ENCODE results near the gene SLC4A4. TPM values are rescaled to one million over a fixed set of nuclear protein-coding genes. Genes with fewer than 3 reads are reported as not detected.

The SLC4A4 gene
- total RNA-seq, 1 experiment from 2014 or later: 0.72 TPM

GRCh38 chr4:71533121-71533520, 194.3 kb downstream of the SLC4A4 start:
- no peak for DNase-seq (ENCODE audit: low read depth)

GRCh38 chr4:71537551-71538065, 198.8 kb downstream of the SLC4A4 start:
- no peak for DNase-seq (ENCODE audit: low read depth)

GRCh38 chr4:71538528-71538927, 199.7 kb downstream of the SLC4A4 start:
- DNase-seq (ENCODE audit: low read depth): no peak

GRCh38 chr4:71540749-71541269, 202.0 kb downstream of the SLC4A4 start:
- DNase-seq (ENCODE audit: low read depth): no peak

- no peak for DNase-seq (ENCODE audit: low read depth)
These were observed 202.7 kb downstream of the SLC4A4 start for GRCh38 chr4:71541541-71541940.

GRCh38 chr4:71545168-71545567, 206.3 kb downstream of the SLC4A4 start:
- no peak for DNase-seq (ENCODE audit: low read depth)

GRCh38 chr4:71549516-71550160, 210.8 kb downstream of the SLC4A4 start:
- DNase-seq (ENCODE audit: low read depth): no peak

- DNase-seq (ENCODE audit: low read depth): peak; percentile 11
These were observed 211.7 kb downstream of the SLC4A4 start for GRCh38 chr4:71550220-71551165.

GRCh38 chr4:71553605-71554004, 214.8 kb downstream of the SLC4A4 start:
- DNase-seq (ENCODE audit: low read depth): peak; percentile 22

- DNase-seq (ENCODE audit: low read depth): no peak
These were observed 215.2 kb downstream of the SLC4A4 start for GRCh38 chr4:71554025-71554424.

- no peak for DNase-seq (ENCODE audit: low read depth)
These were observed 219.4 kb downstream of the SLC4A4 start for GRCh38 chr4:71558248-71558647.

GRCh38 chr4:71559957-71560571, 221.2 kb downstream of the SLC4A4 start:
- DNase-seq (ENCODE audit: low read depth): peak; percentile 59

- no peak for DNase-seq (ENCODE audit: low read depth)
These were observed 226.0 kb downstream of the SLC4A4 start for GRCh38 chr4:71564775-71565174.

- no peak for DNase-seq (ENCODE audit: low read depth)
These were observed 228.0 kb downstream of the SLC4A4 start for GRCh38 chr4:71566856-71567255.

- DNase-seq (ENCODE audit: low read depth): no peak
These were observed 229.3 kb downstream of the SLC4A4 start for GRCh38 chr4:71568131-71568530.

- DNase-seq (ENCODE audit: low read depth): peak; percentile 9
These were observed 231.7 kb downstream of the SLC4A4 start for GRCh38 chr4:71570492-71570891.

- DNase-seq (ENCODE audit: low read depth): no peak
These were observed 232.5 kb downstream of the SLC4A4 start for GRCh38 chr4:71571346-71571745.

GRCh38 chr4:71583971-71584370, 245.2 kb downstream of the SLC4A4 start:
- no peak for DNase-seq (ENCODE audit: low read depth)

- no peak for DNase-seq (ENCODE audit: low read depth)
These were observed 245.8 kb downstream of the SLC4A4 start for GRCh38 chr4:71584585-71584984.

- no peak for DNase-seq (ENCODE audit: low read depth)
These were observed 247.4 kb downstream of the SLC4A4 start for GRCh38 chr4:71586087-71586763.

- no peak for DNase-seq (ENCODE audit: low read depth)
These were observed 249.2 kb downstream of the SLC4A4 start for GRCh38 chr4:71587995-71588394.

Data from HT1080 (cell line).